GM12878 (cell line): ENCODE data around the gene MRPL53. TPM values are rescaled to one million over a fixed set of nuclear protein-coding genes. Genes with fewer than 3 reads are reported as not detected.

ENCODE experiments used
- ATAC-seq: fragments of 200-7000 bp; cut with Tn5 transposase; 3 replicates; pipeline ENCODE4 v1.9.1; 2020; ENCODE audit warnings: mild to moderate bottlenecking, moderate library complexity
- BruUV-seq: library from RNA; stranded (reverse); fragments of 400-500 nt; replicated peaks from 2 replicates; lab custom pipeline; 2021; lab: Mats Ljungman, UMichigan
- CTCF ChIA-PET: fragments of 300-600 bp; sonication (Branson Sonifier 250); formaldehyde crosslinking; extraction: SDS; loops from one replicate; lab custom pipeline; 2021; ENCODE audit warnings: inconsistent platforms; lab: Yijun Ruan, JAX
- POLR2A ChIA-PET: fragments of 350-600 bp; formaldehyde crosslinking; extraction: SDS; loops from one replicate; lab custom pipeline; 2021; ENCODE audit warnings: inconsistent platforms; lab: Charles Lee
- RAD21 ChIA-PET: fragments of 300-600 bp; sonication (Branson Sonifier 250); formaldehyde crosslinking; loops from one replicate; lab custom pipeline; 2023; ENCODE audit warnings: antibody characterized with exemption; ENCODE audit not compliant: unreplicated experiment; lab: Charles Lee
- SMC1A ChIA-PET: fragments of 300-600 bp; sonication (Branson Sonifier 250); formaldehyde crosslinking; loops from one replicate; lab custom pipeline; 2023; ENCODE audit not compliant: unreplicated experiment, uncharacterized antibody; lab: Charles Lee
- DNase-seq: peaks from one replicate; pipeline ENCODE4 v3.0.0-alpha.2; 2011; ENCODE audit warnings: low read depth, low spot score
- FAIRE-seq: peaks from 3 replicates; lab custom pipeline; 2011; peaks lifted over from hg19 to GRCh38; lab: Jason Lieb, UNC
- H2AFZ ChIP-seq: 2 replicates; pipeline ENCODE4 v1.6.0; 2011; ENCODE audit warnings: low read depth, low read length, control low read depth; ENCODE audit not compliant: control insufficient read depth
- H3K27ac ChIP-seq: 2 replicates; pipeline ENCODE4 v1.5.1; 2011; ENCODE audit warnings: control low read depth; ENCODE audit not compliant: control insufficient read depth, insufficient read depth
- H3K27me3 ChIP-seq, 2 experiments: replicated peaks in 1 of 2; 2 replicates each; pipeline versions ENCODE4 v1.6.0 to v1.6.1; 2011; ENCODE audit warnings: low read length in 1 of 2; ENCODE audit not compliant: control insufficient read depth in 2 of 2, insufficient read depth in 2 of 2
- H3K36me3 ChIP-seq, 2 experiments: 2 replicates each; pipeline ENCODE4 v1.5.1; 2011; ENCODE audit warnings: low read length in 1 of 2; ENCODE audit not compliant: control insufficient read depth in 2 of 2, insufficient read depth in 2 of 2
- H3K4me1 ChIP-seq: 2 replicates; pipeline ENCODE4 v1.6.1; 2011; ENCODE audit warnings: mild to moderate bottlenecking, low read length, moderate library complexity, mixed read lengths; ENCODE audit not compliant: control insufficient read depth, insufficient read depth
- H3K4me2 ChIP-seq: 2 replicates; pipeline ENCODE4 v1.6.0; 2011; ENCODE audit warnings: control low read depth; ENCODE audit not compliant: control insufficient read depth, insufficient read depth
- H3K4me3 ChIP-seq: fragments of 200-600 bp; sonication (generic); 2 replicates; pipeline ENCODE4 v1.5.1; 2016
- H3K79me2 ChIP-seq: 2 replicates; pipeline ENCODE4 v1.6.0; 2011; ENCODE audit warnings: low read length; ENCODE audit not compliant: control insufficient read depth, insufficient read depth
- H3K9ac ChIP-seq: 2 replicates; pipeline ENCODE4 v1.8.0; 2011; ENCODE audit warnings: low read length, control low read depth, mixed read lengths; ENCODE audit not compliant: control insufficient read depth, insufficient read depth
- H3K9me3 ChIP-seq: replicated peaks from 3 replicates; pipeline ENCODE4 v1.5.1; 2011; ENCODE audit warnings: mild to moderate bottlenecking, low read length; ENCODE audit not compliant: control insufficient read depth, insufficient read depth
- H4K20me1 ChIP-seq: 2 replicates; pipeline ENCODE4 v1.6.0; 2011; ENCODE audit not compliant: control insufficient read depth, insufficient read depth
- BCL3 ChIP-seq: IDR thresholded peaks from 2 replicates; pipeline ENCODE4 v1.6.1; 2011; ENCODE audit warnings: borderline replicate concordance, low read depth, mild to moderate bottlenecking, moderate library complexity, low read length; ENCODE audit not compliant: insufficient read depth, poor library complexity, severe bottlenecking
- NFYB ChIP-seq: IDR thresholded peaks from 2 replicates; pipeline ENCODE4 v1.6.1; 2011; ENCODE audit warnings: low read depth, mild to moderate bottlenecking, low read length, improper control_type of control experiment, moderate library complexity; ENCODE audit not compliant: insufficient read depth
- RAD21 ChIP-seq: IDR thresholded peaks from 2 replicates; pipeline ENCODE4 v1.6.1; 2011; ENCODE audit warnings: mild to moderate bottlenecking, low read depth, low read length, moderate library complexity; ENCODE audit not compliant: insufficient read depth
- WGBS: methylation state at CpG from one replicate; pipeline ENCODE4 v1.1.6; 2016; ENCODE audit warnings: low lambda C conversion rate; ENCODE audit not compliant: insufficient replicate concordance, insufficient coverage; ENCODE audit errors: missing lambda C conversion rate; 5-methylcytosine and 5-hydroxymethylcytosine counted together
- in situ Hi-C: fragments of 300-500 bp; cut with MboI; formaldehyde crosslinking; loops from 9 replicates; pipeline ENCODE4 v1.14.3; 2018; ENCODE audit warnings: mixed read lengths
- intact Hi-C: fragments of 100-400 bp; cut with micrococcal nuclease; formaldehyde crosslinking; loops from one replicate; pipeline ENCODE4 v1.14.2; 2022; ENCODE audit not compliant: unreplicated experiment
- polyA plus RNA-seq, 11 experiments: library from polyadenylated mRNA; depleted of rRNA in 4 of 11; unstranded in 6 of 11; stranded (reverse) in 5 of 11; fragments of >200 nt; fragmentation: Nextera tagmentation in 4 of 11; fragmentation: Illumina TruSeq in 1 of 11; extraction: Ambion mirVana in 4 of 11; extraction: Trizol in 1 of 11; gene quantifications; 1 replicate in 1 of 11; 2 replicates in 10 of 11; pipeline versions ENCODE4 v1.2.1 to v1.2.3, GENCODE V29; 2011 to 2016; ENCODE audit warnings: inconsistent platforms in 2 of 11, missing spikeins in 2 of 11, low read depth in 1 of 11
- total RNA-seq, 4 experiments: library from RNA; depleted of rRNA in 3 of 4; stranded (reverse); fragments of >200 nt in 3 of 4; fragmentation: Illumina TruSeq in 1 of 4; extraction: Trizol in 1 of 4; gene quantifications; 2 replicates each; pipeline versions ENCODE4 v1.2.1 to v1.2.3, GENCODE V29; 2013 to 2021

Gene MRPL53
- total and polyA plus RNA-seq, 10 of the 15 experiments (the other 5 are each of a cell fraction or from before 2014, with no cell fraction given): 15.1 to 167 (median 80.9) TPM

GRCh38 chr2:74423231-74424095, 49.0 kb downstream of the MRPL53 start:
- WGBS: 86% methylated on average over 9 of the region's 9 CpGs
- SMC1A ChIA-PET: interaction anchor here (1.6 kb wide), 1 partner anchor 8 kb away, joined by 4 read pairs; no protein-coding TSS in a partner anchor
- Histone ChIP-seq H3K4me2 (no peak overlapping the region; the same call in 1 of the 2 replicates), H3K9ac (no peak overlapping the region), H3K9me3 (no peaks in the 10 kb centered on the region), H3K4me3 (peak overlapping the region; percentile 1; the same call in 1 of the 2 replicates), H3K79me2 (peaks cover 9% of the 10 kb centered on the region), H3K4me1 (peaks cover 22% of the 10 kb centered on the region), H4K20me1 (no peaks in the 10 kb centered on the region), H3K36me3 (peaks cover 0 to 12% of the 10 kb centered on the region in 2 experiments; a peak in 1 of 4 replicates), H3K27me3 (no peaks in the 10 kb centered on the region), H2AFZ (no peak overlapping the region), H3K27ac (no peak overlapping the region)
- RAD21 ChIA-PET: interaction anchor here (0.6 to 1.5 kb wide), 3 partner anchors 10 to 31 kb away, joined by 3 read pairs; no protein-coding TSS in a partner anchor
- DNase-seq (no peak), ATAC-seq (no peak), FAIRE-seq (no peak)
- intact Hi-C loops: no loop called here
- in situ Hi-C loops: no loop called here
- CTCF ChIA-PET: no interaction called here
- BruUV-seq: no TSS peak
- POLR2A ChIA-PET: interaction anchor here (0.7 to 0.9 kb wide), 2 partner anchors 15 to 17 kb away, joined by 3 read pairs; no protein-coding TSS in a partner anchor
- TF ChIP-seq RAD21 (no peak), BCL3 (no peak), NFYB (no peak)

Other genes starting within 250 kb of the MRPL53 start
Only the 7 nearest of the 20 such genes appear.
- gene RTKN, start 30.7 kb downstream of the MRPL53 start, total RNA-seq (2014; rRNA removed): 8.7 and 9.4 TPM in 2 replicates
- gene RTKN, start 30.7 kb downstream of the MRPL53 start, total RNA-seq (2014; rRNA removed; fragmentation: Illumina TruSeq; extraction: Trizol): 4.0 and 5.4 TPM in 2 replicates
- gene RTKN, start 30.7 kb downstream of the MRPL53 start, total RNA-seq (2021): 11.9 and 12.3 TPM in 2 replicates
- gene RTKN, start 30.7 kb downstream of the MRPL53 start, polyA plus RNA-seq (2011; rRNA removed): 1.8 and 3.2 TPM in 2 replicates
- 2.8 and 6.0 TPM in 2 replicates for gene RTKN, start 30.7 kb downstream of the MRPL53 start, polyA plus RNA-seq (2014; fragmentation: Illumina TruSeq; extraction: Trizol)
- gene RTKN, start 30.7 kb downstream of the MRPL53 start, polyA plus RNA-seq (2014; fragmentation: Nextera tagmentation; extraction: Ambion mirVana): under 1 TPM; 0.50 to 0.91 TPM
- 12.3 and 16.1 TPM in 2 replicates for gene RTKN, start 30.7 kb downstream of the MRPL53 start, polyA plus RNA-seq (2014; rRNA removed)
- gene RTKN, start 30.7 kb downstream of the MRPL53 start, polyA plus RNA-seq (2016; fragmentation: Nextera tagmentation; extraction: Ambion mirVana): 1 to 10 TPM; 4.8 to 5.3 TPM
- 14.8 and 16.5 TPM in 2 replicates for gene INO80B, start 17.6 kb downstream of the MRPL53 start, total RNA-seq (2014; rRNA removed)
- 11.0 and 11.2 TPM in 2 replicates for gene INO80B, start 17.6 kb downstream of the MRPL53 start, total RNA-seq (2014; rRNA removed; fragmentation: Illumina TruSeq; extraction: Trizol)
- 26.7 and 26.9 TPM in 2 replicates for gene INO80B, start 17.6 kb downstream of the MRPL53 start, total RNA-seq (2021)
- gene INO80B, start 17.6 kb downstream of the MRPL53 start, polyA plus RNA-seq (2011; rRNA removed): 11.3 and 14.8 TPM in 2 replicates
- 13.7 and 15.0 TPM in 2 replicates for gene INO80B, start 17.6 kb downstream of the MRPL53 start, polyA plus RNA-seq (2014; fragmentation: Illumina TruSeq; extraction: Trizol)
- gene INO80B, start 17.6 kb downstream of the MRPL53 start, polyA plus RNA-seq (2014; fragmentation: Nextera tagmentation; extraction: Ambion mirVana): 1 to 10 TPM; 1.3 to 1.8 TPM
- 16.7 and 21.3 TPM in 2 replicates for gene INO80B, start 17.6 kb downstream of the MRPL53 start, polyA plus RNA-seq (2014; rRNA removed)
- gene INO80B, start 17.6 kb downstream of the MRPL53 start, polyA plus RNA-seq (2016; fragmentation: Nextera tagmentation; extraction: Ambion mirVana): 1 to 10 TPM; 5.0 to 6.7 TPM
- 46.3 and 53.3 TPM in 2 replicates for gene WBP1, start 14.2 kb downstream of the MRPL53 start, total RNA-seq (2014; rRNA removed)
- 23.6 and 25.5 TPM in 2 replicates for gene WBP1, start 14.2 kb downstream of the MRPL53 start, total RNA-seq (2014; rRNA removed; fragmentation: Illumina TruSeq; extraction: Trizol)
- 42.5 and 46.6 TPM in 2 replicates for gene WBP1, start 14.2 kb downstream of the MRPL53 start, total RNA-seq (2021)
- 27.2 and 43.0 TPM in 2 replicates for gene WBP1, start 14.2 kb downstream of the MRPL53 start, polyA plus RNA-seq (2011; rRNA removed)
- 20.4 and 47.7 TPM in 2 replicates for gene WBP1, start 14.2 kb downstream of the MRPL53 start, polyA plus RNA-seq (2014; fragmentation: Illumina TruSeq; extraction: Trizol)
- 10 to 100 TPM in 1 of 2 experiments, 1 to 10 TPM in 1; 4.2 to 11.5 TPM for gene WBP1, start 14.2 kb downstream of the MRPL53 start, polyA plus RNA-seq (2014; fragmentation: Nextera tagmentation; extraction: Ambion mirVana)
- gene WBP1, start 14.2 kb downstream of the MRPL53 start, polyA plus RNA-seq (2014; rRNA removed): 76.8 and 78.0 TPM in 2 replicates
- 10 to 100 TPM; 38.5 to 44.6 TPM for gene WBP1, start 14.2 kb downstream of the MRPL53 start, polyA plus RNA-seq (2016; fragmentation: Nextera tagmentation; extraction: Ambion mirVana)
- gene MOGS, start 7.3 kb downstream of the MRPL53 start, total RNA-seq (2014; rRNA removed): 48.9 and 52.2 TPM in 2 replicates
- 24.8 and 25.3 TPM in 2 replicates for gene MOGS, start 7.3 kb downstream of the MRPL53 start, total RNA-seq (2014; rRNA removed; fragmentation: Illumina TruSeq; extraction: Trizol)
- gene MOGS, start 7.3 kb downstream of the MRPL53 start, total RNA-seq (2021): 54.5 and 60.4 TPM in 2 replicates
- gene MOGS, start 7.3 kb downstream of the MRPL53 start, polyA plus RNA-seq (2011; rRNA removed): 20.4 and 36.2 TPM in 2 replicates
- 29.8 and 34.1 TPM in 2 replicates for gene MOGS, start 7.3 kb downstream of the MRPL53 start, polyA plus RNA-seq (2014; fragmentation: Illumina TruSeq; extraction: Trizol)
- 1 to 10 TPM; 3.7 to 3.9 TPM for gene MOGS, start 7.3 kb downstream of the MRPL53 start, polyA plus RNA-seq (2014; fragmentation: Nextera tagmentation; extraction: Ambion mirVana)
- 49.0 and 52.7 TPM in 2 replicates for gene MOGS, start 7.3 kb downstream of the MRPL53 start, polyA plus RNA-seq (2014; rRNA removed)
- gene MOGS, start 7.3 kb downstream of the MRPL53 start, polyA plus RNA-seq (2016; fragmentation: Nextera tagmentation; extraction: Ambion mirVana): 10 to 100 TPM; 21.5 to 30.7 TPM
- 16.3 and 16.9 TPM in 2 replicates for gene CCDC142, start 10.3 kb upstream of the MRPL53 start, total RNA-seq (2014; rRNA removed)
- 10.6 and 10.9 TPM in 2 replicates for gene CCDC142, start 10.3 kb upstream of the MRPL53 start, total RNA-seq (2014; rRNA removed; fragmentation: Illumina TruSeq; extraction: Trizol)
- 7.6 and 15.7 TPM in 2 replicates for gene CCDC142, start 10.3 kb upstream of the MRPL53 start, total RNA-seq (2021)
- gene CCDC142, start 10.3 kb upstream of the MRPL53 start, polyA plus RNA-seq (2011; rRNA removed): 2.2 and 5.0 TPM in 2 replicates
- 5.2 and 7.1 TPM in 2 replicates for gene CCDC142, start 10.3 kb upstream of the MRPL53 start, polyA plus RNA-seq (2014; fragmentation: Illumina TruSeq; extraction: Trizol)
- gene CCDC142, start 10.3 kb upstream of the MRPL53 start, polyA plus RNA-seq (2014; fragmentation: Nextera tagmentation; extraction: Ambion mirVana): 1 to 10 TPM in 1 of 2 experiments, under 1 TPM in 1; 0.93 to 1.5 TPM
- gene CCDC142, start 10.3 kb upstream of the MRPL53 start, polyA plus RNA-seq (2014; rRNA removed): 12.5 and 14.8 TPM in 2 replicates
- gene CCDC142, start 10.3 kb upstream of the MRPL53 start, polyA plus RNA-seq (2016; fragmentation: Nextera tagmentation; extraction: Ambion mirVana): 1 to 10 TPM; 8.2 to 9.9 TPM
- 19.2 and 19.6 TPM in 2 replicates for gene TTC31, start 10.4 kb upstream of the MRPL53 start, total RNA-seq (2014; rRNA removed)
- gene TTC31, start 10.4 kb upstream of the MRPL53 start, total RNA-seq (2014; rRNA removed; fragmentation: Illumina TruSeq; extraction: Trizol): 13.5 and 14.3 TPM in 2 replicates
- 27.3 and 30.5 TPM in 2 replicates for gene TTC31, start 10.4 kb upstream of the MRPL53 start, total RNA-seq (2021)
- gene TTC31, start 10.4 kb upstream of the MRPL53 start, polyA plus RNA-seq (2011; rRNA removed): 19.6 and 27.8 TPM in 2 replicates
- 21.5 and 26.1 TPM in 2 replicates for gene TTC31, start 10.4 kb upstream of the MRPL53 start, polyA plus RNA-seq (2014; fragmentation: Illumina TruSeq; extraction: Trizol)
- 1 to 10 TPM; 6.5 to 7.2 TPM for gene TTC31, start 10.4 kb upstream of the MRPL53 start, polyA plus RNA-seq (2014; fragmentation: Nextera tagmentation; extraction: Ambion mirVana)
- gene TTC31, start 10.4 kb upstream of the MRPL53 start, polyA plus RNA-seq (2014; rRNA removed): 32.7 and 34.9 TPM in 2 replicates
- gene TTC31, start 10.4 kb upstream of the MRPL53 start, polyA plus RNA-seq (2016; fragmentation: Nextera tagmentation; extraction: Ambion mirVana): 10 to 100 TPM; 25.7 to 27.7 TPM
- 0.98 and 4.0 TPM in 2 replicates for gene LBX2, start 26.9 kb upstream of the MRPL53 start, total RNA-seq (2014; rRNA removed)
- 0.22 and 0.46 TPM in 2 replicates for gene LBX2, start 26.9 kb upstream of the MRPL53 start, total RNA-seq (2014; rRNA removed; fragmentation: Illumina TruSeq; extraction: Trizol)
- 0.88 and 1.2 TPM in 2 replicates for gene LBX2, start 26.9 kb upstream of the MRPL53 start, total RNA-seq (2021)
- 0.13 and 0.15 TPM in 2 replicates for gene LBX2, start 26.9 kb upstream of the MRPL53 start, polyA plus RNA-seq (2011; rRNA removed)
- 0.32 and 0.89 TPM in 2 replicates for gene LBX2, start 26.9 kb upstream of the MRPL53 start, polyA plus RNA-seq (2014; fragmentation: Illumina TruSeq; extraction: Trizol)
- under 1 TPM; 0.08 to 0.09 TPM for gene LBX2, start 26.9 kb upstream of the MRPL53 start, polyA plus RNA-seq (2014; fragmentation: Nextera tagmentation; extraction: Ambion mirVana)
- 1.3 and 1.4 TPM in 2 replicates for gene LBX2, start 26.9 kb upstream of the MRPL53 start, polyA plus RNA-seq (2014; rRNA removed)
- gene LBX2, start 26.9 kb upstream of the MRPL53 start, polyA plus RNA-seq (2016; fragmentation: Nextera tagmentation; extraction: Ambion mirVana): under 1 TPM; 0.20 to 0.88 TPM